OCI-LY7 (cell line): ENCODE results near the gene AZU1. TPM values are rescaled to one million over a fixed set of nuclear protein-coding genes. Genes with fewer than 3 reads are reported as not detected.
A peak's percentile ranks its signal among the peaks of the same experiment; 100 is the strongest.

Experiments
- BruUV-seq: library from RNA; stranded (reverse); fragments of 400-500 nt; replicated peaks from 2 replicates; lab custom pipeline; 2021; lab: Mats Ljungman, UMichigan
- CTCF ChIA-PET: fragments of 300-600 bp; sonication (Branson Sonifier 250); formaldehyde crosslinking; loops from one replicate; lab custom pipeline; 2022; ENCODE audit warnings: antibody characterized with exemption; ENCODE audit not compliant: unreplicated experiment; lab: Charles Lee
- POLR2A ChIA-PET: fragments of 300-600 bp; sonication (Branson Sonifier 250); formaldehyde crosslinking; loops from one replicate; lab custom pipeline; 2022; ENCODE audit warnings: antibody characterized with exemption; lab: Charles Lee
- DNase-seq: peaks from one replicate; pipeline ENCODE4 v3.0.0-alpha.2; 2015; ENCODE audit warnings: low spot score
- H2AFZ ChIP-seq: fragments of 200-600 bp; sonication (generic), shearing (Covaris generic); 2 replicates; pipeline ENCODE4 v1.6.1; 2014; ENCODE audit warnings: mild to moderate bottlenecking, antibody characterized with exemption, low read length, moderate library complexity
- H3K27ac ChIP-seq: fragments of 200-600 bp; sonication (generic); 2 replicates; pipeline ENCODE4 v1.5.1; 2014; ENCODE audit warnings: mixed run types, low read depth, mild to moderate bottlenecking, moderate library complexity, low read length, inconsistent platforms; ENCODE audit not compliant: poor library complexity, severe bottlenecking
- H3K36me3 ChIP-seq: fragments of 200-600 bp; sonication (generic); 2 replicates; pipeline ENCODE4 v1.6.1; 2014; ENCODE audit warnings: mild to moderate bottlenecking, antibody characterized with exemption, low read length, moderate library complexity, mixed read lengths; ENCODE audit not compliant: insufficient read depth
- H3K4me1 ChIP-seq: fragments of 200-600 bp; sonication (generic); 2 replicates; pipeline ENCODE4 v1.5.1; 2014; ENCODE audit warnings: mild to moderate bottlenecking, low read length; ENCODE audit not compliant: insufficient read depth, poor library complexity, severe bottlenecking
- H3K4me2 ChIP-seq: fragments of 200-600 bp; sonication (generic); 2 replicates; pipeline ENCODE4 v1.6.1; 2014; ENCODE audit warnings: mild to moderate bottlenecking, low read length
- H3K4me3 ChIP-seq: fragments of 200-600 bp; sonication (generic); 2 replicates; pipeline ENCODE4 v1.5.1; 2014; ENCODE audit warnings: mild to moderate bottlenecking, low read depth, low read length; ENCODE audit not compliant: poor library complexity, severe bottlenecking
- H3K79me2 ChIP-seq: fragments of 200-600 bp; sonication (generic); 2 replicates; pipeline ENCODE4 v1.6.1; 2016; ENCODE audit warnings: low read depth, mild to moderate bottlenecking, low read length, moderate library complexity, mixed read lengths; ENCODE audit not compliant: insufficient read depth
- H3K9me2 ChIP-seq: fragments of 200-600 bp; sonication (generic); 2 replicates; pipeline ENCODE4 v1.6.1; 2016; ENCODE audit warnings: mild to moderate bottlenecking, low read length, mixed read lengths; ENCODE audit not compliant: insufficient read depth
- H3K9me3 ChIP-seq: fragments of 200-600 bp; sonication (generic); 2 replicates; pipeline ENCODE4 v1.6.1; 2014; ENCODE audit warnings: mild to moderate bottlenecking, mixed run types, low read length, mixed read lengths
- H4K20me1 ChIP-seq: fragments of 200-600 bp; sonication (generic); 2 replicates; pipeline ENCODE4 v1.6.1; 2014; ENCODE audit warnings: mild to moderate bottlenecking, antibody characterized with exemption, low read length, moderate library complexity, mixed read lengths; ENCODE audit not compliant: insufficient read depth
- CTCF ChIP-seq: fragments of 200-600 bp; sonication (generic); conservative IDR thresholded peaks from 2 replicates; pipeline ENCODE4 v1.5.1; 2014; ENCODE audit warnings: mild to moderate bottlenecking, antibody characterized with exemption, low read length, moderate library complexity, mixed read lengths
- EZH2phosphoT487 ChIP-seq: fragments of 200-600 bp; sonication (generic); IDR thresholded peaks from 2 replicates; pipeline ENCODE4 v1.6.1; 2018; ENCODE audit warnings: low read depth, borderline replicate concordance, mild to moderate bottlenecking, mixed run types, antibody characterized with exemption, low read length, moderate library complexity, mixed read lengths
- intact Hi-C: fragments of 100-400 bp; cut with micrococcal nuclease; formaldehyde crosslinking; loops from one replicate; pipeline ENCODE4 v1.10.0; 2022; ENCODE audit not compliant: unreplicated experiment
- total RNA-seq, 2 experiments: library from RNA; depleted of rRNA in 1 of 2; stranded (reverse); fragments of >200 nt in 1 of 2; shearing (Covaris generic) in 1 of 2; gene quantifications; 2 replicates each; pipeline ENCODE4 v1.2.3, GENCODE V29; 2014 to 2022

Gene AZU1
- total RNA-seq, 2 experiments from 2014 or later = not detected

- BruUV-seq = TSS peak; percentile 6
- intact Hi-C loops = no loop called here
These were observed 23.0 kb upstream of the AZU1 start for GRCh38 chr19:804419-805165.

GRCh38 chr19:805166-805551 lies 22.5 kb upstream of the AZU1 start:
- intact Hi-C loops = no loop called here
- ChIA-PET CTCF (no interaction called here), POLR2A (no interaction called here)
- no peak overlapping the region for H3K4me2 ChIP-seq
- no peak overlapping the region for H2AFZ ChIP-seq
- peaks cover 6% of the 10 kb centered on the region for H3K4me1 ChIP-seq
- H3K27ac ChIP-seq = no peak overlapping the region
- no peak for DNase-seq
- no peaks in the 10 kb centered on the region for H3K9me3 ChIP-seq
- peaks cover 37% of the 10 kb centered on the region for H3K79me2 ChIP-seq
- H3K4me3 ChIP-seq = no peak overlapping the region
- H3K36me3 ChIP-seq = peaks cover 99% of the 10 kb centered on the region
- TF ChIP-seq EZH2phosphoT487 (no peak), CTCF (no peak)
- no TSS peak for BruUV-seq
- no peaks in the 10 kb centered on the region for H3K9me2 ChIP-seq
- H4K20me1 ChIP-seq = peaks cover 26% of the 10 kb centered on the region

More at GRCh38 chr19:804419-805165, 23.0 kb upstream of the AZU1 start:
- peaks cover 99% of the 10 kb centered on the region for H3K36me3 ChIP-seq
- H3K79me2 ChIP-seq = peaks cover 43% of the 10 kb centered on the region
- TF ChIP-seq EZH2phosphoT487 (no peak), CTCF (no peak)
- no peak overlapping the region for H3K4me2 ChIP-seq
- CTCF ChIA-PET = no interaction called here
- peaks cover 31% of the 10 kb centered on the region for H4K20me1 ChIP-seq
- POLR2A ChIA-PET = no interaction called here
- DNase-seq = no peak
- H3K9me2 ChIP-seq = no peaks in the 10 kb centered on the region
- peaks cover 12% of the 10 kb centered on the region for H3K4me1 ChIP-seq
- H3K9me3 ChIP-seq = no peaks in the 10 kb centered on the region
- no peak overlapping the region for H3K27ac ChIP-seq
- H2AFZ ChIP-seq = no peak overlapping the region
- no peak overlapping the region for H3K4me3 ChIP-seq
